ENCODE results near the gene ZNF205. TPM values are rescaled to one million over a fixed set of nuclear protein-coding genes. Genes with fewer than 3 reads are reported as not detected.
"Not testable (repeated sequence)": the region's sequence is repeated elsewhere in the genome, so short reads cannot be mapped to it uniquely, and the experiment has no call there.

Gene ZNF205
- total and polyA plus RNA-seq, 2 of the 8 experiments (the other 6 are each of a cell fraction or from before 2014, with no cell fraction given): 19.1 to 19.9 TPM

DNA sequence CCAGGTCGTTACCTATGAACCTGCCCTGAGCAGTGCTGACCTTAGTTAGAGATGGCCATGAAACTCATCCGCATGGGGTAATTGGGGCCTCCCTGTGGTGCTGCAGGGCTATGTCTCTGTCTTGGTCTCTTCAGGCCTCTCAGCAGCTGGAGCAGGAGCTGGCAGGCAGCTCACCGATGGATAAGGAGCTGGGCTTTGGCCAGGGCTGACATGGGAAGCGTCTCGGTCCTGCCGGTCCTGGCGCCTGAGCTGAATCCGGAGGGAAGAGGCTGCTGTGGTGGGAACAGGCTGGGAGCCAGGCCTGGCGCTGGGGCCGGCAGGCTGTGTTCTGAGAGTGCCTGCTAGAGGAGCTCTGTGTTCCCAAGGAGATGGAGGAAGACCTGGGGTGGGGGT is 36.9 kb upstream of the ZNF205 start (continued):
- no peak for TF ChIP-seq EZH2 (IDR thresholded peaks at IDR 0.05; ENCODE audit: low read depth, low read length, severe bottlenecking)
- TF ChIP-seq ZNF274 (IDR thresholded peaks at IDR 0.05; ENCODE audit: borderline replicate concordance, extremely low read depth, low read length): no peak
- no peak for TF ChIP-seq CREB1 (IDR thresholded peaks at IDR 0.05)
- TF ChIP-seq SRF (IDR thresholded peaks at IDR 0.05; ENCODE audit: low read depth, low read length): no peak
- no peak for TF ChIP-seq RNF2 (IDR thresholded peaks at IDR 0.05; ENCODE audit: borderline replicate concordance, low read depth, low read length, missing control alignments, poor library complexity, severe bottlenecking)
- TF ChIP-seq KDM5A (IDR thresholded peaks at IDR 0.05; ENCODE audit: low read length): no peak

DNA sequence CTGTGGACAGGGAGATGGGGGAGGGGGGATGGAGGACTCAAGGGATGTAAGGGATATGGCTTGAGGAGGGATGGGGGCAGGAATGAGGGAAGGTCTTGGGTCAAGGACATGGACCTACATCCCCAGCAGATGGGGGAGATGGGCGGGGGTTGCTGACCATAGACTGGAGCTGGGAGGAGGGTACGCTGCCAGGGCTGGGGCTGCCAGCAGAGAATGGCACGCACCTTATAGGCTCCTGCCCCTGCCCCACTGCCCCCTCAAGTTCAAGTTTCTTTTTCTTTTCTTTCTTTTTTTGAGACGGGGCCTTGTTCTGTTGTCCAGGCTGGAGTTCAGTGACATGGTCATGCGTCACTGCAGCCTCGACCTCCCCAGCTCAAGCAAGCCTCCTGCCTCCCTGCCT is 36.4 kb upstream of the ZNF205 start:
- not testable (repeated sequence) for H2BK5ac ChIP-seq (ENCODE audit: low read depth, low read length); H3K36me3 ChIP-seq (ENCODE audit: control insufficient read depth in 2 of 4, insufficient read depth in 4 of 4, low read length in 3 of 4); H3K4me1 ChIP-seq (replicated peaks in 1 of 4; ENCODE audit: control insufficient read depth in 3 of 4, insufficient read depth in 4 of 4, low read length in 3 of 4); H4K91ac ChIP-seq (replicated peaks; ENCODE audit: insufficient read length, low read length); H3K9ac ChIP-seq (replicated peaks in 1 of 4; ENCODE audit: extremely low read depth in 1 of 4, low read depth in 3 of 4, low read length in 3 of 4); H4K5ac ChIP-seq (ENCODE audit: insufficient read length, low read depth, low read length); H2BK15ac ChIP-seq (ENCODE audit: low read length); H3K9me3 ChIP-seq (ENCODE audit: insufficient read depth in 2 of 2, low read depth in 1 of 2, low read length in 1 of 2); H2BK20ac ChIP-seq (ENCODE audit: low read length); H2AFZ ChIP-seq (ENCODE audit: low read length); H4K20me1 ChIP-seq (replicated peaks in 1 of 2; ENCODE audit: control insufficient read depth in 1 of 2, insufficient read depth in 2 of 2, low read length in 2 of 2); H3K27me3 ChIP-seq (replicated peaks in 1 of 4; ENCODE audit: control insufficient read depth in 3 of 4, extremely low read depth in 1 of 4, insufficient read depth in 3 of 4, low read length in 3 of 4); H3K56ac ChIP-seq (replicated peaks; ENCODE audit: insufficient read length, low read depth, low read length); H3K23me2 ChIP-seq (ENCODE audit: low read depth, low read length); H3K23ac ChIP-seq (ENCODE audit: insufficient read length); H3K14ac ChIP-seq (ENCODE audit: insufficient read length); H3K4ac ChIP-seq (replicated peaks; ENCODE audit: insufficient read length, low read depth, low read length); H3K4me3 ChIP-seq (ENCODE audit: extremely low read depth in 1 of 4, insufficient read depth in 2 of 4, low read depth in 3 of 4, low read length in 4 of 4); H3K4me2 ChIP-seq (ENCODE audit: insufficient read depth in 1 of 2, low read depth in 2 of 2, low read length in 2 of 2); H3K18ac ChIP-seq (ENCODE audit: extremely low read depth, low read length); H3K79me1 ChIP-seq (ENCODE audit: low read depth, low read length); H4K8ac ChIP-seq (ENCODE audit: extremely low read depth, insufficient read depth, low read length); H2BK12ac ChIP-seq (ENCODE audit: low read depth, low read length); DNase-seq (ENCODE audit: low read depth in 1 of 2, low spot score in 2 of 2); H3K79me2 ChIP-seq (ENCODE audit: control insufficient read depth in 1 of 2, insufficient read depth in 2 of 2, low read length in 2 of 2); H3K27ac ChIP-seq (ENCODE audit: low read depth, low read length); FAIRE-seq; H2BK120ac ChIP-seq (replicated peaks; ENCODE audit: low read depth, low read length)
- CTCF ChIA-PET (ENCODE audit: partially characterized antibody): interaction anchor here (0.6 to 4.4 kb wide), 15 partner anchors 9 to 425 kb away, joined by 3 to 22 read pairs (median 5); partner anchors contain the start of genes CLUAP1 and ZSCAN10
- POLR2A ChIA-PET (ENCODE audit: partially characterized antibody): interaction anchor here (0.6 to 6.6 kb wide), 12 partner anchors 8 to 69 kb away, joined by 3 to 86 read pairs (median 6); partner anchors contain the start of genes IL32 and ZSCAN10
- 84% methylated on average over 6 of the region's 6 CpGs; no CpG with 5 or more reads in 1 of the 2 experiments for WGBS, 2 experiments (ENCODE audit: extremely low coverage in 1 of 2, insufficient coverage in 1 of 2, insufficient read length in 1 of 2, insufficient replicate concordance in 2 of 2, low coverage in 1 of 2, low lambda C conversion rate in 2 of 2, missing lambda C conversion rate in 1 of 2)
- 0 out of 2 replicates have a peak overlapping the region, but pooled peaks have one; percentile 48 for H2AK5ac ChIP-seq (ENCODE audit: low read depth, low read length)

Measured in H1 (cell line).